ENCODE data around the gene DDAH1. TPM values are rescaled to one million over a fixed set of nuclear protein-coding genes. Genes with fewer than 3 reads are reported as not detected.

DDAH1 gene
- total RNA-seq, 4 donors from 2014 or later, result 17.5 to 64.2 (median 40.0) TPM

DNA sequence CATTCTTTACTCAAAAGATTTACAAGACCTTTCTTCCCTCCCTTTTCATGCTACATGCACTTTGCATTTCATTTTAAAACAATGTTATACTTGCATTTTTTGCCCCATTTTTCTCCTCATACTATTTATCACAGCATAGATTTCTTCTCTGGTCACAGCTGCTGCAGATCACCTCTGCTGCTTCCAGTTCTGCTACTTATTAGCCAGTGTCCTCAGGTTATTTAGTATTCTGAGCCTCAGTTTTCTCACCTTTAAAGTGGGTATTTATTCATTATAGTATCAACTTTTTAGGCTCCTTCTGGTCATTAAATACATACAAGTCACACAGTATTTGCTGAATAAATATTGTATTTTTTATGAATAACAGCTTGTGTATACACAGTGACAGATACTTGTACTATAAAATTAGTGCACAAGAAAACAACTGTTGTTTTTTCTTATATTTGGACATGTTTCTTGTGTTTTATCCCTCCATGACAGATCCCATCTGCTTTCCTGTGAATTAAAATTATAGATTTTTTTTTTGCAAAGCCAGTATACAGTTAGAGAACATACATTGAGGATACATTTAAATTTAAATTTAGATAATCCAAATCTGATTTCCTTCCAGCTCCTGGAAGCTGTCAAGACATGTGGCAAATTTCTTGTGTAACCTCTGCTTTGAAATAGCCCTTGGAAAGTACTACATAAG, 103.2 kb downstream of the DDAH1 start:
- no peak overlapping the region for H3K4me3 ChIP-seq (replicated peaks in 1 of 3)
- peaks cover 5 to 14% of the 10 kb centered on the region in 2 donors for H3K4me1 ChIP-seq
- no peak overlapping the region for H3K27ac ChIP-seq
- TF ChIP-seq POLR2A (IDR thresholded peaks at IDR 0.05), result no peak
- TF ChIP-seq, protein P1, sequence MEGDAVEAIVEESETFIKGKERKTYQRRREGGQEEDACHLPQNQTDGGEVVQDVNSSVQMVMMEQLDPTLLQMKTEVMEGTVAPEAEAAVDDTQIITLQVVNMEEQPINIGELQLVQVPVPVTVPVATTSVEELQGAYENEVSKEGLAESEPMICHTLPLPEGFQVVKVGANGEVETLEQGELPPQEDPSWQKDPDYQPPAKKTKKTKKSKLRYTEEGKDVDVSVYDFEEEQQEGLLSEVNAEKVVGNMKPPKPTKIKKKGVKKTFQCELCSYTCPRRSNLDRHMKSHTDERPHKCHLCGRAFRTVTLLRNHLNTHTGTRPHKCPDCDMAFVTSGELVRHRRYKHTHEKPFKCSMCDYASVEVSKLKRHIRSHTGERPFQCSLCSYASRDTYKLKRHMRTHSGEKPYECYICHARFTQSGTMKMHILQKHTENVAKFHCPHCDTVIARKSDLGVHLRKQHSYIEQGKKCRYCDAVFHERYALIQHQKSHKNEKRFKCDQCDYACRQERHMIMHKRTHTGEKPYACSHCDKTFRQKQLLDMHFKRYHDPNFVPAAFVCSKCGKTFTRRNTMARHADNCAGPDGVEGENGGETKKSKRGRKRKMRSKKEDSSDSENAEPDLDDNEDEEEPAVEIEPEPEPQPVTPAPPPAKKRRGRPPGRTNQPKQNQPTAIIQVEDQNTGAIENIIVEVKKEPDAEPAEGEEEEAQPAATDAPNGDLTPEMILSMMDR (IDR thresholded peaks at IDR 0.05), result no peak
- H3K9me3 ChIP-seq, result no peaks in the 10 kb centered on the region
- no peaks in the 10 kb centered on the region for H3K36me3 ChIP-seq
- DNase-seq, result no peak
- intact Hi-C loops (cut with DNase I), result no loop called here
- H3K27me3 ChIP-seq, result no peaks in the 10 kb centered on the region

DNA sequence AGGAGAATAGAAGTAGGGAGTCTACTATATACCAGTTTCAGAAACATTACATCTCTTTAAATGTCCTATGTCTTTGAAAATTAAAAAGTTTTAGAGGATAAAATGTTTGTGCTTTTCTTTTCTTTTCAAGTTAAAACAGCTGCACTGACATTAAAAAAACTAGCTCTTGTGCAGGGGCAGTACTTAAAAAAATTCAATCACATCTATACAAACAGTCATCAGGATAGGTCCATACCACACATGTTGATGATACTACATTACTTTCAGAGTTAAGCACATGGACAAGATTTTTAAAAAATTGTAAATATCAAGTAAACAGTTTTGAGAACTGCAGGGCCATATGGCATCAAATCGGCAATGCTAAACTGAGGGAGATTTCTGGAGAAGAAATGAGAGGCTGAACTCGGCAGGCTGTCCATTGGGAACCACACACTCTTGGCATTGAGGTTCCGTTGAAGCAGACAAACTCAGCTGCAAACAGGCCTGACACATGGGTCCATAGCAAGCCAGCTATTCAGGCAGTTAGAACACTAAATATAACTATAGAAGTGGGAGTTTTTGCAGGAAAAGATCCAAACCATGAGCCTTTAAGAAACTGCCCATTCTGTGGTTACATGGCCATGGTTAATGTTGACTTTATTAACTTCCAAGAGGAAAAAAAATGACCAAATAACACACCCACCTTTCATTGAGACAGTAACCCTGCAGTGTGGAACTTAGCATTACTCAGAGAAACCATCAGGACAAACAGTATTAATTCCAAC, 104.0 kb downstream of the DDAH1 start:
- Histone ChIP-seq H3K9me3 (no peaks in the 10 kb centered on the region), H3K27me3 (no peaks in the 10 kb centered on the region), H3K27ac (no peak overlapping the region), H3K36me3 (no peaks in the 10 kb centered on the region), H3K4me3 (replicated peaks in 1 of 3) (no peak overlapping the region), H3K4me1 (peaks cover 5 to 14% of the 10 kb centered on the region in 2 donors)
- DNase-seq, result no peak
- 49 to 56% methylated on average over 3 of the region's 3 CpGs for WGBS, 2 donors
- TF ChIP-seq POLR2A (IDR thresholded peaks at IDR 0.05), result no peak
- TF ChIP-seq, protein P1 (IDR thresholded peaks at IDR 0.05), result no peak
- intact Hi-C loops (cut with DNase I), result no loop called here

DNA sequence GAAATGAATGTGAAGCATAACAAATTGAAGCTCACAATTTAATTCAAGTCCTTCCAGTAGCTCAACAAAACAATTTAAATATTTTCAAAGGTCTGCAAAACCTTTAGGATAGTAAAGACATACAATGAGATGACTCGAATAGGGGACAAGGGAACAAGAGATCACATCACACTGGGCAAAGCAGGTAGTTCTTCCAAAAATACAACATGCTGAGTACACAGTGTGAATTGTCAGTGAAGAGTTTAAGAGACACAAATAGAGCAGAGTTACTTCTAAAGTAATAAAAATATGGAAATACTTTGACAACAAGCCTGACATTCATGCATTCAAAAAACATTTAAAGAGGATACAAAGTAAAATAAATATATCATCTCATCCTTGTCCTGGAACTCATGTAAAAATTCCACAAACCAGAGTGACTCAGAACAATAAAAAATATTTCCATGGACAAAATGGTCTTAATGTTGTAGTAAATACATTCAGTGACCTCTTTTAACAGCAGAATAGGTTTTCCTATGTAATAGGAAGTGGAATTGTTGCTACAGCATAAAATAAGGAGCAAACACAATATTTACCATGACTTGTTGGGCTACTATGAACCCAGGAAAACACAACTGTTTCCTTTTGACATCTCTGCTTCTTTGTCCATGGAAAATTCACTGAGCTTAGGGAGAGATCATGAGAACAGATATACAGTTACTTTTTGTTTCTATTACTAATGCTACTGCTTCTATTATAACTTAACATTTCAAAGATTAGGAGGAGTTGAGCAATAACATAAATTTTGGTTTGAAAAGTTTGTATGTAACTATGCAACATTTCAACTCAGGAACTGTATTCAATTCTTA, 104.9 kb downstream of the DDAH1 start:
- DNase-seq, result no peak
- intact Hi-C loops (cut with DNase I), result no loop called here
- H3K27me3 ChIP-seq, result no peaks in the 10 kb centered on the region
- 68 to 83% methylated on average over 1 of the region's 1 CpG for WGBS, 2 donors
- no peak for TF ChIP-seq POLR2A (IDR thresholded peaks at IDR 0.05)
- TF ChIP-seq, protein P1 (IDR thresholded peaks at IDR 0.05), result no peak
- no peaks in the 10 kb centered on the region for H3K36me3 ChIP-seq
- no peak overlapping the region for H3K27ac ChIP-seq
- no peaks in the 10 kb centered on the region for H3K9me3 ChIP-seq
- no peak overlapping the region for H3K4me3 ChIP-seq (replicated peaks in 1 of 3)
- H3K4me1 ChIP-seq, result peaks cover 5 to 14% of the 10 kb centered on the region in 2 donors

DNA sequence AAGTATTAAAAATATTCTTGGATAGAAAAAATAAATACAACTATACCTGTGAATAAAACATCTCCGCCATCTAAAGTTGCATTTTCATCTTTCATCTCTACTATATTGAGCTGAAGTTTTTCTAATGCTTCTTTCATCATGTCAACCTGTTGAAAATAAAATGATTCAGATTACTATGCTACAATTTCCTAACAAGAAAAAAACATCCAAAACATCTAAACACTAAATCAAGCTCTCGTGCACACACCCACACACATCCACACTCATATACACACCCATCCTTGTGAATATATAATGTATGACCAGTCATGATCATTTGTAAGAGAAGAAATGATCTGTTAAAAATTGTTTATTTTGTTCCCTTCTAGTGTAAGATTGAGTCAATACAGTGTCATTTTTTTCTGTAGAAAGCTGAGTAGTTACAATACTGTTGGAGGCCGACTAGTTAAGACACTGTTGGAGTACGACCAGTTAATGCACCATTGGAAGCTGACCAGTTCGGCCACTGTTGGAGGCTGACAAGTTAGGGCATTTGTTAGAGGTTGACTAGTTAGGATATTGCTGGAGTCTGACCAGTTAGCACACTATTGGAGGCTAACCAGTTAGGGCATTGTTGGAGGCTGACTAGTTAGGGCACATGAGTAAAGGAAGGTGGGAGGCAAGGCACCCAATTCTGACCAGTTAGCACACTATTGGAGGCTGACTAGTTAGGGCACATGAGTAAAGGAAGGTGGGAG, 106.1 kb downstream of the DDAH1 start:
- no peak for DNase-seq
- H3K4me3 ChIP-seq (replicated peaks in 1 of 3), result no peak overlapping the region
- no peak overlapping the region for H3K27ac ChIP-seq
- intact Hi-C loops (cut with DNase I), result no loop called here
- TF ChIP-seq POLR2A (IDR thresholded peaks at IDR 0.05), result no peak
- TF ChIP-seq, protein P1 (IDR thresholded peaks at IDR 0.05), result no peak
- H3K36me3 ChIP-seq, result no peaks in the 10 kb centered on the region
- WGBS, 2 donors, result 97 to 98% methylated on average over 5 of the region's 5 CpGs
- peaks cover 5 to 14% of the 10 kb centered on the region in 2 donors for H3K4me1 ChIP-seq
- no peaks in the 10 kb centered on the region for H3K27me3 ChIP-seq
- no peaks in the 10 kb centered on the region for H3K9me3 ChIP-seq
